Heart left ventricle (tissue), 13 donors: ENCODE measurements around the gene USP48.

Source experiments
- POLR2A ChIP-seq, 2 donors: fragments of 450-650 bp; IDR thresholded peaks; one replicate each; pipeline ENCODE4 v1.6.1; 2017; ENCODE audit warnings: antibody characterized with exemption in 2 of 2, mild to moderate bottlenecking in 2 of 2, moderate library complexity in 2 of 2
- TF ChIP-seq, protein P1 (sequence below), 12 donors: fragments of 200-600 bp; sonication (generic) in 4 of 12; IDR thresholded peaks; one replicate each; pipeline versions ENCODE4 v1.5.0 to v1.8.0; 2018 to 2022; ENCODE audit warnings: antibody characterized with exemption in 12 of 12, mild to moderate bottlenecking in 5 of 12
- donor health status: ischemic (EF 13 %, LVEDD 7.1; RV severe dilation, severe dysfunction).
- donor health status: DM: no; HTN: yes; CAD: no.
- donor health status: DM: no; HTN: no; CAD: no.
- donor health status: ischemic (EF 25% LVEDD 6.9; RV normal size, moderate dysfunction).
- donor health status: ischemic (EF 25% LVEDD 5.7; RV mildly dilated, moderate dysfunction).
- donor health status: ischemic (EF 35%, LVEDD 5.7; RV mildly dilated, moderate dysfunction).
- donor health status: nonischemic (EF 11% LVEDD 7.7; RV severe dilation, severe dysfunction).
- donor health status: DM: yes; HTN: yes; CAD: no.
- donor health status: PGD.
- donor health status: ischemic (EF 29% LVEDD 5.4; RV normal size, mild dysfunction).
- donor health status: nonischemic (EF 23%, LVEDD 6.1; RV moderate dilation, normal function).

DNA sequence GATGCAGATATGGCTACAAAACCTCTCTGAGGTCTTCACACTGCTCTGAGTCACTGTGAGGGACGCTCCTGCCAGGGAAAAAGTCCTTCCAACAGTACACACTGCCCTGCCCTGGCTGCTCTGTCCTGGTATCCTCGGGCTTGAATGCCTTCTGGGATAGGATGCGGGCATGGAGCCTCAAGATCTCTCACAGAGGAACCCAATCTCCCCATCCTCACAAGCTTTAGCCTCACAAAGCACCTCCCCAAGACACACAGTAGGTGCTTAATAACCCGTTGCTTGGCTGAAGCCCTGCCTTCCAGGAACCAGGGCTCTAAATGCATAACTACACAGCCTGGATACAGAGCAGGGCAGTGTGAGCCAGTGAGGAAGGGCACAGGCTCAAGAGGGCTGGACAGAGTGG, 123.0 kb downstream of the USP48 start:
- no peak for TF ChIP-seq POLR2A (IDR thresholded peaks at IDR 0.05)
- TF ChIP-seq, protein P1, sequence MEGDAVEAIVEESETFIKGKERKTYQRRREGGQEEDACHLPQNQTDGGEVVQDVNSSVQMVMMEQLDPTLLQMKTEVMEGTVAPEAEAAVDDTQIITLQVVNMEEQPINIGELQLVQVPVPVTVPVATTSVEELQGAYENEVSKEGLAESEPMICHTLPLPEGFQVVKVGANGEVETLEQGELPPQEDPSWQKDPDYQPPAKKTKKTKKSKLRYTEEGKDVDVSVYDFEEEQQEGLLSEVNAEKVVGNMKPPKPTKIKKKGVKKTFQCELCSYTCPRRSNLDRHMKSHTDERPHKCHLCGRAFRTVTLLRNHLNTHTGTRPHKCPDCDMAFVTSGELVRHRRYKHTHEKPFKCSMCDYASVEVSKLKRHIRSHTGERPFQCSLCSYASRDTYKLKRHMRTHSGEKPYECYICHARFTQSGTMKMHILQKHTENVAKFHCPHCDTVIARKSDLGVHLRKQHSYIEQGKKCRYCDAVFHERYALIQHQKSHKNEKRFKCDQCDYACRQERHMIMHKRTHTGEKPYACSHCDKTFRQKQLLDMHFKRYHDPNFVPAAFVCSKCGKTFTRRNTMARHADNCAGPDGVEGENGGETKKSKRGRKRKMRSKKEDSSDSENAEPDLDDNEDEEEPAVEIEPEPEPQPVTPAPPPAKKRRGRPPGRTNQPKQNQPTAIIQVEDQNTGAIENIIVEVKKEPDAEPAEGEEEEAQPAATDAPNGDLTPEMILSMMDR (IDR thresholded peaks at IDR 0.05): no peak
